ENCODE data around the gene PXDN. TPM values are rescaled to one million over a fixed set of nuclear protein-coding genes. Genes with fewer than 3 reads are reported as not detected.

The PXDN gene
- total and polyA plus RNA-seq, 9 of the 15 experiments (the other 6 are each of a cell fraction or from before 2014, with no cell fraction given) = 0.49 TPM; not detected in 8

DNA sequence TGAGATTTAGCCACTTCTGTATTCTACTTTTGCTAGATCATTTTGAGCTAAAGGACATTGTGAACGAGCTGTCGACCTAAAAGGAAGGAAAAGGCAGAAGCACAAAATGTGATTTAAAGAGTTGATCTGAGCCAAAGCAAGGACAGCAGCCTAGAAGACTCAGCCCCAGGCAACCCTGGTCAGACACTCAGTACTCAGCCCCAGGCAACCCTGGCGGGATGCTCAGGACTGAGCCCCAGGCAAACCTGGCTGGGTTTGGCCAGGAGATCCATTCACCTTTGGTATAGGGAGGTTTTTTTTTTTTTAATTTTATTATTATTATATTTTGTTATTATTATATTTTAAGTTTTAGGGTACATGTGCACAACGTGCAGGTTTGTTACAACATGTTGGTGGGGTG lies 34.3 kb upstream of the PXDN start:
- TF ChIP-seq MTA2 (IDR thresholded peaks at IDR 0.05; ENCODE audit: low read depth) (no peak), PHB2 (IDR thresholded peaks at IDR 0.05; ENCODE audit: low read depth) (no peak)
- no peaks in the 10 kb centered on the region for H3K79me2 ChIP-seq (ENCODE audit: control insufficient read depth, insufficient read depth, low read length)
- FAIRE-seq (no peak), DNase-seq (ENCODE audit: extremely low read depth in 1 of 4, low spot score in 3 of 4) (no peak), ATAC-seq (no peak)
- in situ Hi-C loops (cut with MboI) (no loop called here), intact Hi-C loops (cut with micrococcal nuclease) (no loop called here)
- H3K4me3 ChIP-seq = no peak overlapping the region
- H4K20me1 ChIP-seq (replicated peaks; ENCODE audit: control insufficient read depth, insufficient read depth, low read length) = no peaks in the 10 kb centered on the region
- H3K9ac ChIP-seq (ENCODE audit: insufficient read depth in 1 of 2, low read depth in 2 of 2, low read length in 2 of 2) = no peak overlapping the region
- no peak overlapping the region for H3K4me2 ChIP-seq (ENCODE audit: insufficient read depth, low read length)
- 0% methylated on average over 3 of the region's 4 CpGs for WGBS (ENCODE audit: insufficient coverage, low coverage, missing lambda C conversion rate)
- BruUV-seq (replicated peaks) = no TSS peak
- H3K27ac ChIP-seq (ENCODE audit: extremely low read depth, low read depth, low read length) = no peak overlapping the region
- H3K9me1 ChIP-seq (ENCODE audit: control insufficient read depth, insufficient read depth, low read length) = no peaks in the 10 kb centered on the region
- no peak overlapping the region for H2AFZ ChIP-seq (ENCODE audit: low read depth, low read length)
- no peaks in the 10 kb centered on the region for H3K4me1 ChIP-seq (replicated peaks in 1 of 2; ENCODE audit: control insufficient read depth in 2 of 2, insufficient read depth in 2 of 2, low read length in 2 of 2)
- no peaks in the 10 kb centered on the region for H3K36me3 ChIP-seq (ENCODE audit: control insufficient read depth, insufficient read depth, low read length)
- no peaks in the 10 kb centered on the region for H3K9me3 ChIP-seq (replicated peaks; ENCODE audit: control insufficient read depth, insufficient read depth, low read depth, low read length)
- ChIA-PET POLR2A (interaction anchor here (0.5 kb wide), 1 partner anchor 1737 kb away, joined by 3 read pairs; no protein-coding TSS in a partner anchor), CTCF (ENCODE audit: low intra/inter-chr PET ratio) (no interaction called here)
- peaks cover 7 to 30% of the 10 kb centered on the region in 2 experiments; a peak in 3 of 5 replicates for H3K27me3 ChIP-seq (ENCODE audit: control insufficient read depth in 2 of 2, insufficient read depth in 2 of 2, low read length in 2 of 2)

DNA sequence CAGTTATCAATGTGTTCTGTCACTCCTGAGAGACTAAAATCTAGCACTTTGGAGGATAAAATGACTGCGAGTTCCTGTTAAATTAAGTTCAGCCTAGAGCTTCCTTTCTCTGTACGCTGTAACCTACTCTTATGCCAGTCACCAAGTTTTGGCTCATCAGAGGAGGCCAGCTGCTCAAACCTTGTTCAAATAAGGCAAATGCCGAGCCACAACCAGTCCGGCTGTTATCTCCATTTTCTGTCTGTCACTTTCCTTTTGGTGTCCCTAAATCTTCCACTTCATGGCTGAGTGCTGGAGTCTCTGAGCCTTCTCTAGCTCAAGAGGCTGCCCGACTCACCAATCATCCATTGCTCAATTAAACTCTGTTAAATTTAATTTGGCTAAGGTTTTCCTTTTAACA lies 33.5 kb upstream of the PXDN start:
- ATAC-seq (no peak), FAIRE-seq (no peak), DNase-seq (ENCODE audit: extremely low read depth in 1 of 4, low spot score in 3 of 4) (no peak)
- no peak overlapping the region for H3K9ac ChIP-seq (ENCODE audit: insufficient read depth in 1 of 2, low read depth in 2 of 2, low read length in 2 of 2)
- H2AFZ ChIP-seq (ENCODE audit: low read depth, low read length) = no peak overlapping the region
- no peak overlapping the region for H3K4me2 ChIP-seq (ENCODE audit: insufficient read depth, low read length)
- WGBS (ENCODE audit: insufficient coverage, low coverage, missing lambda C conversion rate) = 0% methylated on average over 5 of the region's 5 CpGs
- H3K27ac ChIP-seq (ENCODE audit: extremely low read depth, low read depth, low read length) = no peak overlapping the region
- no peaks in the 10 kb centered on the region for H4K20me1 ChIP-seq (replicated peaks; ENCODE audit: control insufficient read depth, insufficient read depth, low read length)
- POLR2A ChIA-PET = no interaction called here
- no peaks in the 10 kb centered on the region for H3K9me3 ChIP-seq (replicated peaks; ENCODE audit: control insufficient read depth, insufficient read depth, low read depth, low read length)
- intact Hi-C loops (cut with micrococcal nuclease) = no loop called here
- H3K4me1 ChIP-seq (replicated peaks in 1 of 2; ENCODE audit: control insufficient read depth in 2 of 2, insufficient read depth in 2 of 2, low read length in 2 of 2) = no peaks in the 10 kb centered on the region
- no peaks in the 10 kb centered on the region for H3K9me1 ChIP-seq (ENCODE audit: control insufficient read depth, insufficient read depth, low read length)
- in situ Hi-C loops (cut with MboI) = no loop called here
- H3K36me3 ChIP-seq (ENCODE audit: control insufficient read depth, insufficient read depth, low read length) = no peaks in the 10 kb centered on the region
- H3K27me3 ChIP-seq (ENCODE audit: control insufficient read depth in 2 of 2, insufficient read depth in 2 of 2, low read length in 2 of 2) = peaks cover 4 to 26% of the 10 kb centered on the region in 2 experiments; a peak in 3 of 5 replicates
- no peak overlapping the region for H3K4me3 ChIP-seq
- H3K79me2 ChIP-seq (ENCODE audit: control insufficient read depth, insufficient read depth, low read length) = no peaks in the 10 kb centered on the region
- no TSS peak for BruUV-seq (replicated peaks)
- CTCF ChIA-PET (ENCODE audit: low intra/inter-chr PET ratio) = no interaction called here
- TF ChIP-seq THRAP3 (IDR thresholded peaks at IDR 0.05; ENCODE audit: borderline replicate concordance) = no peak
- TF ChIP-seq, protein P1, sequence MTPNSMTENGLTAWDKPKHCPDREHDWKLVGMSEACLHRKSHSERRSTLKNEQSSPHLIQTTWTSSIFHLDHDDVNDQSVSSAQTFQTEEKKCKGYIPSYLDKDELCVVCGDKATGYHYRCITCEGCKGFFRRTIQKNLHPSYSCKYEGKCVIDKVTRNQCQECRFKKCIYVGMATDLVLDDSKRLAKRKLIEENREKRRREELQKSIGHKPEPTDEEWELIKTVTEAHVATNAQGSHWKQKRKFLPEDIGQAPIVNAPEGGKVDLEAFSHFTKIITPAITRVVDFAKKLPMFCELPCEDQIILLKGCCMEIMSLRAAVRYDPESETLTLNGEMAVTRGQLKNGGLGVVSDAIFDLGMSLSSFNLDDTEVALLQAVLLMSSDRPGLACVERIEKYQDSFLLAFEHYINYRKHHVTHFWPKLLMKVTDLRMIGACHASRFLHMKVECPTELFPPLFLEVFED (CRISPR knock-in tag; conservative IDR thresholded peaks at IDR 0.05) = no peak

Measured in K562 (cell line).